H1 (cell line): ENCODE results near the gene PLK3. TPM values are rescaled to one million over a fixed set of nuclear protein-coding genes. Genes with fewer than 3 reads are reported as not detected.

Experiments used
- CTCF ChIA-PET: fragments of 300-600 bp; sonication (Branson Sonifier 250); formaldehyde crosslinking; loops from one replicate; lab custom pipeline; 2021; ENCODE audit not compliant: partially characterized antibody; lab: Charles Lee
- POLR2A ChIA-PET: fragments of 300-600 bp; sonication (Branson Sonifier 250); formaldehyde crosslinking; loops from one replicate; lab custom pipeline; 2021; ENCODE audit warnings: inconsistent platforms; ENCODE audit not compliant: partially characterized antibody; lab: Charles Lee
- DNase-seq, 2 experiments: peaks; one replicate each; pipeline versions ENCODE4 v3.0.0 to v3.0.0-alpha.2; 2010 to 2022; ENCODE audit warnings: low spot score in 2 of 2, low read depth in 1 of 2, mixed read lengths in 1 of 2
- FAIRE-seq: peaks from 2 replicates; lab custom pipeline; 2011; peaks lifted over from hg19 to GRCh38; lab: Jason Lieb, UNC
- H2AFZ ChIP-seq: 2 replicates; pipeline ENCODE4 v1.8.1; 2012; ENCODE audit warnings: low read length, inconsistent platforms
- H2AK5ac ChIP-seq: 2 replicates; pipeline ENCODE4 v1.6.1; 2013; ENCODE audit warnings: low read depth, low read length
- H2BK120ac ChIP-seq: replicated peaks from 2 replicates; pipeline ENCODE3; 2013; ENCODE audit warnings: low read depth, low read length, inconsistent platforms
- H2BK12ac ChIP-seq: 2 replicates; pipeline ENCODE4 v1.6.1; 2013; ENCODE audit warnings: low read depth, low read length
- H2BK15ac ChIP-seq: 2 replicates; pipeline ENCODE4 v1.6.1; 2013; ENCODE audit warnings: low read length
- H2BK20ac ChIP-seq: 2 replicates; pipeline ENCODE4 v1.6.1; 2013; ENCODE audit warnings: low read length
- H2BK5ac ChIP-seq: 2 replicates; pipeline ENCODE4 v1.6.1; 2013; ENCODE audit warnings: low read depth, low read length
- H3K14ac ChIP-seq: 2 replicates; pipeline ENCODE4 v1.6.1; 2013; ENCODE audit warnings: inconsistent platforms; ENCODE audit not compliant: insufficient read length
- H3K18ac ChIP-seq: 2 replicates; pipeline ENCODE4 v1.6.1; 2013; ENCODE audit warnings: low read length; ENCODE audit errors: extremely low read depth
- H3K23ac ChIP-seq: 2 replicates; pipeline ENCODE4 v1.6.1; 2013; ENCODE audit warnings: inconsistent platforms; ENCODE audit not compliant: insufficient read length
- H3K23me2 ChIP-seq: 2 replicates; pipeline ENCODE4 v1.6.1; 2013; ENCODE audit warnings: low read depth, low read length
- H3K27ac ChIP-seq: 2 replicates; pipeline ENCODE4 v1.6.1; 2011; ENCODE audit warnings: low read depth, low read length, inconsistent platforms
- H3K27me3 ChIP-seq, 4 experiments: replicated peaks in 1 of 4; 1 replicate in 1 of 4; 2 replicates in 3 of 4; pipeline versions ENCODE4 v1.6.1 to v1.8.1; 2011 to 2013; ENCODE audit warnings: low read length in 3 of 4, mild to moderate bottlenecking in 3 of 4, inconsistent platforms in 2 of 4, mixed read lengths in 2 of 4, moderate library complexity in 1 of 4; ENCODE audit not compliant: control insufficient read depth in 3 of 4, insufficient read depth in 3 of 4; ENCODE audit errors: extremely low read depth in 1 of 4
- H3K36me3 ChIP-seq, 4 experiments: 2 replicates each; pipeline versions ENCODE4 v1.6.1 to v1.8.1; 2011 to 2013; ENCODE audit warnings: mild to moderate bottlenecking in 4 of 4, low read length in 3 of 4, moderate library complexity in 2 of 4, control low read depth in 1 of 4, inconsistent platforms in 1 of 4; ENCODE audit not compliant: insufficient read depth in 4 of 4, control insufficient read depth in 2 of 4
- H3K4ac ChIP-seq: replicated peaks from 2 replicates; pipeline ENCODE3; 2013; ENCODE audit warnings: low read length, low read depth, mixed read lengths, inconsistent platforms; ENCODE audit not compliant: insufficient read length
- H3K4me1 ChIP-seq, 4 experiments: replicated peaks in 1 of 4; 1 replicate in 1 of 4; 2 replicates in 3 of 4; pipeline versions ENCODE4 v1.6.1 to v1.8.1; 2011 to 2013; ENCODE audit warnings: low read length in 3 of 4, inconsistent platforms in 2 of 4, mixed read lengths in 1 of 4; ENCODE audit not compliant: insufficient read depth in 4 of 4, control insufficient read depth in 3 of 4
- H3K4me2 ChIP-seq, 2 experiments: 2 replicates each; pipeline versions ENCODE4 v1.6.1 to v1.8.1; 2011 to 2013; ENCODE audit warnings: low read depth in 2 of 2, low read length in 2 of 2, control low read depth in 1 of 2, inconsistent platforms in 1 of 2, mild to moderate bottlenecking in 1 of 2; ENCODE audit not compliant: insufficient read depth in 1 of 2
- H3K4me3 ChIP-seq, 4 experiments: fragments of 200-600, 300-600 bp in 1 of 4; sonication (generic), shearing (Covaris generic), sonication (Bioruptor Twin) in 1 of 4; 2 replicates each; pipeline versions ENCODE4 v1.5.1 to v1.8.1; 2011 to 2016; ENCODE audit warnings: low read length in 4 of 4, low read depth in 3 of 4, control low read depth in 2 of 4, inconsistent platforms in 2 of 4, mild to moderate bottlenecking in 2 of 4, mixed read lengths in 1 of 4, moderate library complexity in 1 of 4; ENCODE audit not compliant: insufficient read depth in 2 of 4; ENCODE audit errors: extremely low read depth in 1 of 4
- H3K56ac ChIP-seq: replicated peaks from 2 replicates; pipeline ENCODE3; 2013; ENCODE audit warnings: low read depth, mild to moderate bottlenecking, mixed read lengths, low read length, inconsistent platforms; ENCODE audit not compliant: insufficient read length
- H3K79me1 ChIP-seq: 2 replicates; pipeline ENCODE4 v1.6.1; 2013; ENCODE audit warnings: low read depth, low read length, control low read depth
- H3K79me2 ChIP-seq, 2 experiments: 2 replicates each; pipeline versions ENCODE4 v1.6.1 to v1.8.1; 2012 to 2013; ENCODE audit warnings: low read length in 2 of 2, mild to moderate bottlenecking in 2 of 2, inconsistent platforms in 1 of 2; ENCODE audit not compliant: insufficient read depth in 2 of 2, control insufficient read depth in 1 of 2
- H3K9ac ChIP-seq, 4 experiments: replicated peaks in 1 of 4; 1 replicate in 1 of 4; 2 replicates in 3 of 4; pipeline versions ENCODE4 v1.6.1 to v1.8.1; 2011 to 2013; ENCODE audit warnings: low read depth in 3 of 4, low read length in 3 of 4, control low read depth in 2 of 4, mild to moderate bottlenecking in 2 of 4, moderate library complexity in 2 of 4, inconsistent platforms in 1 of 4; ENCODE audit errors: extremely low read depth in 1 of 4
- H3K9me3 ChIP-seq, 2 experiments: 2 replicates each; pipeline versions ENCODE4 v1.6.1 to v1.8.1; 2012 to 2013; ENCODE audit warnings: mild to moderate bottlenecking in 2 of 2, moderate library complexity in 2 of 2, control low read depth in 1 of 2, inconsistent platforms in 1 of 2, low read depth in 1 of 2, low read length in 1 of 2, mixed read lengths in 1 of 2; ENCODE audit not compliant: insufficient read depth in 2 of 2
- H4K20me1 ChIP-seq, 2 experiments: replicated peaks in 1 of 2; 2 replicates each; pipeline versions ENCODE3 to v1.8.1; 2011 to 2013; ENCODE audit warnings: inconsistent platforms in 2 of 2, low read length in 2 of 2, mild to moderate bottlenecking in 1 of 2; ENCODE audit not compliant: insufficient read depth in 2 of 2, control insufficient read depth in 1 of 2
- H4K5ac ChIP-seq: 2 replicates; pipeline ENCODE4 v1.6.1; 2013; ENCODE audit warnings: low read length, low read depth, mixed read lengths, inconsistent platforms; ENCODE audit not compliant: insufficient read length
- H4K8ac ChIP-seq: 2 replicates; pipeline ENCODE4 v1.8.0; 2013; ENCODE audit warnings: mild to moderate bottlenecking, moderate library complexity, low read length, inconsistent platforms; ENCODE audit not compliant: insufficient read depth; ENCODE audit errors: extremely low read depth
- H4K91ac ChIP-seq: replicated peaks from 2 replicates; pipeline ENCODE3; 2013; ENCODE audit warnings: low read length, mixed read lengths, inconsistent platforms; ENCODE audit not compliant: insufficient read length
- WGBS, 2 experiments: shearing (Covaris generic) in 1 of 2; methylation state at CpG; one replicate each; pipeline versions ENCODE4 v1.1.6 to v1.1.7; 2013 to 2015; ENCODE audit warnings: low lambda C conversion rate in 2 of 2, mixed read lengths in 2 of 2, inconsistent platforms in 1 of 2, low coverage in 1 of 2, missing lambda C conversion rate in 1 of 2; ENCODE audit not compliant: insufficient replicate concordance in 2 of 2, insufficient coverage in 1 of 2, insufficient read length in 1 of 2; ENCODE audit errors: extremely low coverage in 1 of 2, missing lambda C conversion rate in 1 of 2; 5-methylcytosine and 5-hydroxymethylcytosine counted together
- polyA plus RNA-seq, 7 experiments: library from polyadenylated mRNA; depleted of rRNA in 3 of 7; stranded (reverse) in 5 of 7; unstranded in 2 of 7; fragments of >200 nt in 5 of 7; fragments of 200-250 nt in 2 of 7; gene quantifications; 1 replicate in 5 of 7; 2 replicates in 1 of 7; 4 replicates in 1 of 7; pipeline versions ENCODE4 v1.2.1 to v1.2.3, GENCODE V29; 2011 to 2013; ENCODE audit warnings: missing spikeins in 2 of 7, mixed read lengths in 2 of 7
- total RNA-seq: library from RNA; stranded (reverse); fragmentation: NEBNext Ultra II Directional; extraction: Animal tissue kit (Norgen Biotek cat#: 25700); gene quantifications from 2 replicates; pipeline ENCODE4 v1.2.1, GENCODE V29; 2021

PLK3 gene
- total and polyA plus RNA-seq, 2 of the 8 experiments (the other 6 are each of a cell fraction or from before 2014, with no cell fraction given): 7.9 to 12.3 TPM

GRCh38 chr1:44760876-44761275 lies 39.3 kb upstream of the PLK3 start:
- POLR2A ChIA-PET: interaction anchor here (1.4 to 11.3 kb wide), 8 partner anchors 9 to 58 kb away, joined by 3 to 151 read pairs (median 25); partner anchors contain the start of genes KIF2C and RPS8
- Histone ChIP-seq H4K91ac (no peak overlapping the region), H2BK15ac (no peak overlapping the region), H2AFZ (no peak overlapping the region), H2BK120ac (no peak overlapping the region), H3K79me2 (no peaks in the 10 kb centered on the region), H4K5ac (no peak overlapping the region), H4K8ac (no peak overlapping the region), H2BK20ac (no peak overlapping the region), H4K20me1 (peaks cover 0 to 4% of the 10 kb centered on the region in 2 experiments), H3K23me2 (no peaks in the 10 kb centered on the region), H3K27ac (no peak overlapping the region), H2BK12ac (no peak overlapping the region), H2BK5ac (no peak overlapping the region), H3K4me3 (no peak overlapping the region), H3K9ac (no peak overlapping the region), H3K4me2 (no peak overlapping the region), H3K36me3 (peaks cover 45 to 85% (median 74%) of the 10 kb centered on the region in 4 experiments), H2AK5ac (no peak overlapping the region), H3K9me3 (no peaks in the 10 kb centered on the region), H3K18ac (no peak overlapping the region), H3K14ac (no peak overlapping the region), H3K4ac (no peak overlapping the region), H3K79me1 (0 out of 2 replicates have a peak, but pooled peaks cover 2% of the 10 kb centered on the region), H3K56ac (no peak overlapping the region), H3K27me3 (no peaks in the 10 kb centered on the region), H3K4me1 (no peaks in the 10 kb centered on the region), H3K23ac (no peak overlapping the region)
- CTCF ChIA-PET: interaction anchor here (1.0 to 1.6 kb wide), 5 partner anchors 10 to 30 kb away, joined by 3 to 5 read pairs (median 4); partner anchors contain the start of gene RNU5D-1
- 89% methylated on average over 3 of the region's 3 CpGs; no CpG with 5 or more reads in 1 of the 2 experiments for WGBS, 2 experiments
- no peak for FAIRE-seq
- no peak for DNase-seq
